Activated naive CD8-positive, alpha-beta T cell treated with anti-CD3 and anti-CD28 coated beads, Interleukin-2, amount 10 ng/mL, durations not matched to agents 7 days and 5 days (primary cell): ENCODE measurements around the gene CDC42BPA. TPM values are rescaled to one million over a fixed set of nuclear protein-coding genes. Genes with fewer than 3 reads are reported as not detected.
"Not testable (repeated sequence)": the region's sequence is repeated elsewhere in the genome, so short reads cannot be mapped to it uniquely, and the experiment has no call there.

Source experiments
- ATAC-seq: fragments of 150-1000 bp; cut with Tn5 transposase; one replicate; pipeline ENCODE4 v1.10.0; 2021; ENCODE audit warnings: low read depth, moderate library complexity
- POLR2A ChIA-PET: fragments of 350-600 bp; sonication (Branson Sonifier 250); formaldehyde crosslinking; loops from one replicate; lab custom pipeline; 2021; ENCODE audit warnings: antibody characterized with exemption; lab: Charles Lee
- DNase-seq: peaks from one replicate; pipeline ENCODE4 v3.0.0; 2021
- H3K27ac Mint-ChIP-seq: one replicate; pipeline ENCODE4 v1.8.0; 2022; ENCODE audit warnings: mild to moderate bottlenecking, mixed read lengths
- H3K27me3 Mint-ChIP-seq: one replicate; pipeline ENCODE4 v1.8.0; 2022; ENCODE audit warnings: mild to moderate bottlenecking, moderate library complexity, mixed read lengths
- H3K36me3 Mint-ChIP-seq: one replicate; pipeline ENCODE4 v1.8.0; 2021; ENCODE audit warnings: mild to moderate bottlenecking, mixed read lengths
- H3K4me1 Mint-ChIP-seq: one replicate; pipeline ENCODE4 v1.8.0; 2021; ENCODE audit warnings: mixed read lengths
- H3K4me3 Mint-ChIP-seq: one replicate; pipeline ENCODE4 v1.8.0; 2022; ENCODE audit warnings: mild to moderate bottlenecking, moderate library complexity, mixed read lengths
- H3K9me3 Mint-ChIP-seq: one replicate; pipeline ENCODE4 v1.8.0; 2021; ENCODE audit warnings: mixed read lengths
- total RNA-seq, 2 experiments: library from RNA; stranded (reverse); gene quantifications; one replicate each; pipeline ENCODE4 v1.2.3, GENCODE V29; 2021

CDC42BPA gene
- total RNA-seq, 2 experiments from 2014 or later = 0.91 to 1.2 TPM

DNA sequence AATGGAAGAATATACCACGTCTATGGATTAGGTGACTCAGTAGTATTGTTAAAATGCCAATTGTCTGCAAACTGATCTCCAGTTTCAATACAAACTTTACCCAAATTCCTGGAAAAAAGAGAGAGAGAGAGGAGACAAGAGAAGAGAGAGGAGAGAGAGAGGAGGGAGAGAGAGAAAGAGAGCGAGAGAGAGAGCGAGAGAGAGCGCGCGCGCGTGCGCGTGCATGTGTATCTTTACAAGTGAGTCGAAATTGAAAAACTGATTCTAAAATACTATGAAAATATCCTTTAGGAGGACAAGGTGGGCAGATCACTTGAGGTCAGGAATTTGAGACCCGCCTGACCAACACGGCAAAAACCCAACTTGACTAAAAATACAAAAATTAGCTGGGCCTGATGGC lies 65.2 kb downstream of the CDC42BPA start:
- Mint-ChIP-seq H3K9me3 (peaks cover 2% of the 10 kb centered on the region), H3K27me3 (peaks cover 2% of the 10 kb centered on the region), H3K4me1 (no peaks in the 10 kb centered on the region), H3K36me3 (no peaks in the 10 kb centered on the region), H3K4me3 (no peak overlapping the region), H3K27ac (no peak overlapping the region)
- POLR2A ChIA-PET = no interaction called here
- no peak for ATAC-seq
- no peak for DNase-seq

DNA sequence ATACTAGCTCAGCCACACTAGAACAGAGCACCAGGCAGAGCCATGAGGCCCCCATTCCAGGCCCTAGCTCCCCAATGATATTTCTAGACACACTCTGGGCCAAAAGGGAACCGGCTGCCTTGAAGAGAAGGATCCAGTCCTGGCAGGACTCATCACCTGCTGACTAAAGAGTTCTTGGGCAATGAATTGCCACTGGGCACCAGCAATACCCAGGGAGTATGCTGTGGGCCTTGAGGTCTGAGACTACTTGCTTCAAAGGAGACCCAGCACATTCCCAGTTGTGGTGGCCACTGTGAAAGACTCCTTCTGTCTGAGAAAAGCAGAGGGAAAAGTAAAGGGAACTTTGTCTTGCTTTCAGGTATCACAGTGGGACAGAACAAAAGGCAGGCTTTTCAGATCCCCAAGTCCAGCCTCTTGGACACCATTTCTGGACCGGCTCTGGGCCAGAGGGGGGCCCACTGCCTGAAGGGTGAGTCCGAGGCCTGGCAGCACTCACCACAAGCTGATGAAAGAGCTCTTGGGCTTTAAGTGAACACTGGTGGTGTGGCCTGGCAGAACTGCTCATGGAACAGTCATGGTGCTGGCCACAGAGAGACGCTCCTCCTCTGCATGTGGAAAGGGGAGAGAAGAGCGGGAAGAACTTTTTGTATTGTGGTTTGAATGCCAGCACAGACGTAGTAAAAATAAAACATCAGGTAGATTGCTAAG lies 72.5 kb downstream of the CDC42BPA start:
- POLR2A ChIA-PET = no interaction called here
- no peak overlapping the region for H3K27ac Mint-ChIP-seq
- H3K4me1 Mint-ChIP-seq = no peaks in the 10 kb centered on the region

DNA sequence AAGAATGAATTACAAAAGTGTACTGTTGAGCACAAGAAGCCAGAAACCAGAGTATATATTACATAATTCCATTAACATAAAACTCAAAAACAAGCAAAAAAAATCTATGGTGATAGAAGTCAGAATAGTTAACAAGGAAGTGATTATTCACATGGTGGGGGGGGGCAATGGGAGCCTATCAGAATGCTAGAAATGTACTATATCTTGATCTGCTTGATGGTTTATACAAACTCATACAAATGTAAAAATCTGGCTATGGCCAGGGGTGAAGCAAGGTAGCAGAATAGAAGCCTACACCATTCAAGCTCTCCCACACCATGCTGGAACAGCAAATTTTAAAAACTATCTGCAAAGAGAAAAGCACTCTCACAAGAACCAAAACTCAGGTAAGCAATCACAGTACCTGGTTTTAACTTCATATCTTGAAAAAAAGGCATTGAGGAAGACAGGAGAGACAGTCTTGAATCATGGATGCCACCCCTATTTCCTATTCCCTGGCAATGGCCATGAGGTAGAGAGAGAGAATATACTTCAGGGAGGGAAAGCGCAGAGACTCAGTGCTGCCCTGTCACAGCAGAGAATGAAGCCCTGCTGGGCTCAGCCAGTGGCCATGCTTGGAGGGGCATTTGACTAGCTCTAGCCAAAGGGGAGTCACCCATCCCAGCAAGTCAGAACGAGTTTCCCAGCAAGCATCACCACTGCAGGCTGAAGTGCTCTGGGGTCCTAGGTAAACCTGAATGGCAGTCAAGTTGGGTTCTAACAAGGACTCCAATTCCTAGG lies 73.8 kb downstream of the CDC42BPA start:
- Mint-ChIP-seq H3K9me3 (no peaks in the 10 kb centered on the region), H3K4me1 (no peaks in the 10 kb centered on the region), H3K36me3 (no peaks in the 10 kb centered on the region), H3K4me3 (no peak overlapping the region), H3K27me3 (peaks cover 20% of the 10 kb centered on the region), H3K27ac (no peak overlapping the region)
- POLR2A ChIA-PET = no interaction called here
- no peak for ATAC-seq
- no peak for DNase-seq

More for the DNA sequence above, 72.5 kb downstream of the CDC42BPA start:
- no peak for DNase-seq
- no peaks in the 10 kb centered on the region for H3K36me3 Mint-ChIP-seq
- no peak for ATAC-seq
- H3K9me3 Mint-ChIP-seq = no peaks in the 10 kb centered on the region
- H3K27me3 Mint-ChIP-seq = peaks cover 13% of the 10 kb centered on the region
- no peak overlapping the region for H3K4me3 Mint-ChIP-seq

DNA sequence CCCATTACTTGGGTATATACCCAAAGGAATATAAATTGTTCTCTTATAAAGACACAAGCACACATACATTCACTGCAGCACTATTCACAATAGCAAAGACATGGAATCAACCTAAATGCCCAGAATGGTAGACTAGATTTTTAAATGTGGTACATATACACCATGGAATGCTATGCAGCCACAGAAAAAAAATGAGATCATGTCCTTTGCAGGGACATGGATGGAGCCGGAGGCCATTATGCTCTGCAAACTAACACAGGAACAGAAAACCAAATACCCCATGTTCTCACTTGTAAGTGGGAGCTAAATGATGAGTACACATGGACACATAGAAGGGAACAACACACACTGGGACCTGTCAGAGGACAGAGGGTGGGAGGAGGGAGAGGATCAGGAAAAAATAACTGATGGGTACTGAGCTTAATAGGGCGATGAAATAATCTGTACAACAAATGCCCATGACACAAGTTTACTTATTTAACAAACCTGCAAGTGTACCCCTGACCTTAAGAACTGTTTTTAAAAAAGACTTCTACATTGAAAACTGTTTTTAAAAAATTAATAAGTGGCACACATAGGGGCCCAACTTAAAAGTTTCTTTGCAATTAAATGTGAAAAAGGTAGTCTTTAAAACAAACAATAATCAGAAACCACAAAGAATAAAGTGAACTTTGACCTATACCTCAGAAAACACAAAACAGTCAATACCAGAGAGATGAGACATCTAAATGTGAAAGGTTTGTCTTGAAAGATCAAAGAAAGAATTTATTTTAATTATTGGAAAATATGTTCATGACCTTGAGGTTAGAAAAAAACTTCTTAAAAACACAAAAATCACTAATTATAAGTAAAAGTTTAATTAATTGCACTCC lies 75.2 kb downstream of the CDC42BPA start:
- Mint-ChIP-seq H3K27me3 (peaks cover 28% of the 10 kb centered on the region), H3K9me3 (no peaks in the 10 kb centered on the region), H3K4me1 (no peaks in the 10 kb centered on the region), H3K36me3 (no peaks in the 10 kb centered on the region), H3K4me3 (no peak overlapping the region), H3K27ac (no peak overlapping the region)
- POLR2A ChIA-PET = no interaction called here
- ATAC-seq (no peak), DNase-seq (no peak)

DNA sequence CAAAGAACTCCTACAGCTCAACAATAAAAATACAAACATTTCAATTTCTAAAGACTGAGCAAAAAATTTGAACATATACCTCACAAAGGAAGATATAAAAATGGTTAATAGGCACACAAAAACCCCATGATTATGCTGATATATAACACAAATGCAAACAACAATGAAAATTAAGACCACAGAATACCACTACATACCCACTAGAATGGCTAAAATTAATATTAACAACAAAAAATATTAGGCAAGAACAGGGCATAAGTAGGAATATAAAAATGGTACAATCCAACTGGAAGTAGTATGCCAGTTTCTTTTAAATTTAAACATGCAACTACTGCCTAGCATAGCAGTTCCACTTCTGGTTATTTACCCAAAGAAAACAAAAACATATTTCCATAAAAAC lies 77.3 kb downstream of the CDC42BPA start:
- Mint-ChIP-seq H3K27ac (no peak overlapping the region), H3K4me3 (no peak overlapping the region), H3K27me3 (peaks cover 31% of the 10 kb centered on the region), H3K36me3 (no peaks in the 10 kb centered on the region), H3K9me3 (no peaks in the 10 kb centered on the region), H3K4me1 (no peaks in the 10 kb centered on the region)
- POLR2A ChIA-PET = no interaction called here
- ATAC-seq (no peak), DNase-seq (no peak)

DNA sequence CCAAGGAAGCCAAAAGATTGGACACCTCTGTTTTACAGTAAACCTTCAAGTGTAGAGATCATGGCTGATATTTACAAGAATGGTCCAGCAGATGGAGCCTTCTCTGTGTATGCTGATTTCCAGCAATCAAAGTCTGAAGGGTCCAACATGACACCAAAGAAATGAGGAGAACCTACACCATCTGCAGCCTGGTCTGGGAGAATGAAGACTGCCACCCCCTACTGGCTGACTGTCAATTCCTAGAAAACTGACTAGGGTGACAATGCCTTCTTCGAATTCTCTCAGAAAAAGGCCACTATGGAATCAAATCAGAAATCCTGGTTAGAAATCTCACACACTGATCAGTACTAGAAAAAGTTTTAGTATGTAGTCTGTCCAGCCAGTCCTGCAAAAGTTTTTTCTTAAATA lies 83.3 kb downstream of the CDC42BPA start:
- no peaks in the 10 kb centered on the region for H3K4me1 Mint-ChIP-seq
- H3K27me3 Mint-ChIP-seq = peaks cover 16% of the 10 kb centered on the region
- no peaks in the 10 kb centered on the region for H3K36me3 Mint-ChIP-seq
- H3K27ac Mint-ChIP-seq = no peak overlapping the region
- H3K4me3 Mint-ChIP-seq = no peak overlapping the region
- no peak for ATAC-seq
- no peak for DNase-seq
- no peaks in the 10 kb centered on the region for H3K9me3 Mint-ChIP-seq
- POLR2A ChIA-PET = no interaction called here

DNA sequence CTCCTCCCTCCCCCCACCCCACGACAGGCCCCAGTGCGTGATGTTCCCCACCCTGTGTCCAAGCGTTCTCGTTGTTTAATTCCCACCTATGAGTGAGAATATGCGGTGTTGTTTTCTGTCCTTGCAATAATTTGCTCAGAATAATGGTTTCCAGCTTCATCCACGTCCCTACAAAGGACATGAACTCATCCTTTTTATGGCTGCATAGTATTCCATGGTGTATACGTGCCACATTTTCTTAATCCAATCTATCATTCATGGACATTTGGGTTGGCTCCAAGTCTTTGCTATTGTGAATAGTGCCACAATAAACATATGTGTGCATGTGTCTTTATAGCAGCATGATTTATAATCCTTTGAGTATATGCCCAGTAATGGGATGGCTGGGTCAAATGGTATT lies 87.2 kb downstream of the CDC42BPA start:
- ATAC-seq, H3K27ac Mint-ChIP-seq, H3K4me3 Mint-ChIP-seq, DNase-seq, H3K4me1 Mint-ChIP-seq, H3K9me3 Mint-ChIP-seq, H3K27me3 Mint-ChIP-seq, H3K36me3 Mint-ChIP-seq, POLR2A ChIA-PET: not testable (repeated sequence)

DNA sequence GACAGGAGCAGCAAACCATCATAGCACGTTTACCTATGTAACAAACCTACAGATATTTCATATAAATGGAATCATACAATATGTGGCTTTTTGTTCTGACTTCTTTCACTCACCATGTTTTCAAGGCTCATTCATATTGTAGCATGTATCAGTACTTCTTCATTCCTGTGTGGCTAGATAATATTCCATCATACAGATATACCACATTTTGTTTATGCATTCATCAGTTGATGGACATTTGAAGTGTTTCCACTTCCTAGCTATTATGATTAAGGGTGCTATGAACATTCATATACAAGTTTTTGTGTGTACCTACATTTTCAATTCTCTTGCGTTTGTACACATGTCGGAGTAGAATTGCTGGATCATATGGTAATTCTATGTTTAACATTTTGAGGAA lies 90.1 kb downstream of the CDC42BPA start:
- Mint-ChIP-seq H3K27ac (no peak overlapping the region), H3K36me3 (no peaks in the 10 kb centered on the region), H3K9me3 (no peaks in the 10 kb centered on the region), H3K4me1 (no peaks in the 10 kb centered on the region), H3K4me3 (no peak overlapping the region), H3K27me3 (peaks cover 4% of the 10 kb centered on the region)
- no peak for ATAC-seq
- POLR2A ChIA-PET = no interaction called here
- no peak for DNase-seq

DNA sequence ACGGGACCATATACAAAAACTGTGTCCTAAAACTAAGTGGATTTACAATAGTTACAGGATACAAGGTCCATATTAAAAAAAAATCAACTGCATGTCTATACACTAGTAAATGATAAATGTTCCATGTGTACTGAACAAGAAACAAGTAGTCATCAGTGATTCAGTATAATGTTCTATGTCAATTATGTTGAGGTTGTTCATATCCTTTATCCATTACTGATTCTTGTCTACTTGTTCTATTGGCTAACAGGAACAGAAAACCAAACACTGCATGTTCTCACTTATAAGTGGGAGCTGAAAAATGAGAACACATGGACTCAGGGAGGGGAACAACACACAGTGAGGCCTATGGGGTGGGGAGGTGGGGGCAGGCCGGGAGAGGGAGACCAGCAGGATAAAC lies 90.5 kb downstream of the CDC42BPA start:
- no peaks in the 10 kb centered on the region for H3K36me3 Mint-ChIP-seq
- H3K4me3 Mint-ChIP-seq = no peak overlapping the region
- no peak overlapping the region for H3K27ac Mint-ChIP-seq
- H3K4me1 Mint-ChIP-seq = no peaks in the 10 kb centered on the region
- DNase-seq (no peak), ATAC-seq (no peak)
- H3K9me3 Mint-ChIP-seq = no peaks in the 10 kb centered on the region
- peaks cover 4% of the 10 kb centered on the region for H3K27me3 Mint-ChIP-seq
- POLR2A ChIA-PET = no interaction called here

DNA sequence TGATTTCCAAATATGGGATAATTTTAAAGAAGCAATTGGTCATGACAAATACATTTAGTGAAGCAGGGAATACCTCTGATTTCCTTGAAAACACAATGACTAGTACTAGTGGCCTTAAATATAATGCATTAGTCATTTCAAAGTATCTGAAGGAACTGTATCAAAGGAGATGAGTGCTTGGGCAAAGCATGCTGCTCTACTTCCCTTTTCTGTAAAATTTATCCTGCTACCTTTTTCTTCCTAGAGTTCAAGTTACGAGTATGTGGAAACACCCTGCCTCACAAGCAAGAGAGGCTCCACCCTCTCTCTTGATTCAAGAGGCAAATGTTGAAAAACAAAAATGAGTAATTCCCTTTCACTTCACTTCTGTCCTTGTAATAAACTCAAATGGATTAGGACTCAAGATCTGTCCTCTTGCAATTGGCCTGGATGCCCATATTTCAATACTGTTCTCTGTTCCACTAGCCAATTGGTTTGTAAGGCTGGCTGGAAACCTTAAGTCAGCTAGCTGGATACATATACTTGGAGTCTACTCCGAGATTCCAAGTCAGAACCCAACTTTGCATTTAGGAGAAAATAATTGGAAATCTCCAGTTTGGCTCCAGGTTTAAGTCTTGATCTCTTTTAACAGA lies 92.5 kb downstream of the CDC42BPA start:
- Mint-ChIP-seq H3K4me3 (no peak overlapping the region), H3K4me1 (no peaks in the 10 kb centered on the region), H3K27ac (no peak overlapping the region), H3K9me3 (no peaks in the 10 kb centered on the region), H3K36me3 (no peaks in the 10 kb centered on the region), H3K27me3 (peaks cover 10% of the 10 kb centered on the region)
- POLR2A ChIA-PET = no interaction called here
- ATAC-seq (no peak), DNase-seq (no peak)

DNA sequence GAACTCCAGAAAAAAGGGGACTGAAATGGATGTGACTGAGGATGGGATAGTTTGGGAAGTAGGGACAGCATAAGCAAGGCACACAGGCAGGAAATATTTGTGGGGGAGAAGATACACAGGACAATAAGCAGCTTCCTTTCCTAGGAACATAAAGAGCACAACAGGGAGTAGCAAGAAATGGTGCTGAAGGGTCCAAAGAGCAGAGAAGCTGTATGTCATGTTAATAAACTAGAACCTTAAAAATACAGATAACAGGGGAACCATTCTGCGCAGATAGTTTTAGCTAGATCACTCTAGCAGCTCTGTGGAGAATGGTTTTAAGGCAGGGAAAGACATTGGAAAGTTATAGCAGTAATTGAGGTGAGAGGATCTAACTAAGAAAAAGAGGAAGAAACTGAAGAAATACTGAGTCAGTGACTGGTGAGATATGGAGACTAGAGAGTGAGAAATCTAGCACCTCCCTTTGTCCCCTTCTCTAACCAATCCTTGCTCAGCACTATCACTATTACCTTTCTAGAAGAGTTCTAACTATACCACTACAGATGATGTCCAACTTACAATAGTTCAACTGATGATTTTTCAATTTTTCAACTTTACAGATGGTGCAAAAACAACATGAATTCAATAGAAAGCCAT lies 95.0 kb downstream of the CDC42BPA start:
- Mint-ChIP-seq H3K4me1 (no peaks in the 10 kb centered on the region), H3K27ac (no peak overlapping the region), H3K27me3 (peaks cover 13% of the 10 kb centered on the region), H3K4me3 (no peak overlapping the region), H3K9me3 (no peaks in the 10 kb centered on the region), H3K36me3 (no peaks in the 10 kb centered on the region)
- ATAC-seq = no peak
- DNase-seq = no peak
- POLR2A ChIA-PET = no interaction called here

DNA sequence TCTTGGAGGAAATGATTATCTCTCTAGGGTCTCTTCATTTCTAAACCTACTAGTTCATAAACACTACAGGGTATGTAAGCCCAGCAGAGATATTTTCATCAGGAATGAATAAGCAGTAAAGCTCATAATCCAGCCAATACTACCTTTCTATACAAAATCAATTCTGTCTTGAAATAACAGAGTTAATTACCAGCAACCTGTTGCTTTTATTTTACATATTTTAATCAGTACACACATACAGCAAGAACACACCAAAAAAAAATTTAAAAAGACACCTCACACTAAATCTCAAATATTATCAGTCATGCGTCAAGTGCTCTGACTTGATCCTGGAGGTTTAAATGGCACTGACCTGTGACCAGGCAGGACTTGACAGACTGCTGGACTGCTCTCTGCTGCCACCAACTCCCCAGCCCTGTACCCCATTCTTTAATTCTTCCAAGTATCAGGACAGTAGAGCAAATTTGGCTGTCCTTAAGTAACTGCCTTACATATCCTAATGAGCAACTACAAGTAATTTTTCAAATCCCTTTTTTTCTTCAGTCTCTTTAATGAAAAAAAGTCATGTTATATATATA lies 98.5 kb downstream of the CDC42BPA start:
- no peaks in the 10 kb centered on the region for H3K36me3 Mint-ChIP-seq
- POLR2A ChIA-PET = no interaction called here
- peaks cover 13% of the 10 kb centered on the region for H3K27me3 Mint-ChIP-seq
- H3K4me3 Mint-ChIP-seq = no peak overlapping the region
- H3K27ac Mint-ChIP-seq = no peak overlapping the region
- no peaks in the 10 kb centered on the region for H3K9me3 Mint-ChIP-seq
- ATAC-seq = no peak
- H3K4me1 Mint-ChIP-seq = no peaks in the 10 kb centered on the region
- DNase-seq = no peak
